Hepatocyte (in vitro differentiated cells): ENCODE measurements around the gene BEND7.

Experiments
- CTCF ChIP-seq: fragments of 200-600 bp; sonication (generic); IDR thresholded peaks from 2 replicates; pipeline ENCODE4 v1.5.1; 2016; ENCODE audit warnings: antibody characterized with exemption, mild to moderate bottlenecking; ENCODE audit not compliant: poor library complexity
- EZH2 ChIP-seq: fragments of 200-600 bp; sonication (generic); IDR thresholded peaks from 2 replicates; pipeline ENCODE4 v1.6.1; 2016; ENCODE audit warnings: antibody characterized with exemption, mild to moderate bottlenecking, borderline replicate concordance

DNA sequence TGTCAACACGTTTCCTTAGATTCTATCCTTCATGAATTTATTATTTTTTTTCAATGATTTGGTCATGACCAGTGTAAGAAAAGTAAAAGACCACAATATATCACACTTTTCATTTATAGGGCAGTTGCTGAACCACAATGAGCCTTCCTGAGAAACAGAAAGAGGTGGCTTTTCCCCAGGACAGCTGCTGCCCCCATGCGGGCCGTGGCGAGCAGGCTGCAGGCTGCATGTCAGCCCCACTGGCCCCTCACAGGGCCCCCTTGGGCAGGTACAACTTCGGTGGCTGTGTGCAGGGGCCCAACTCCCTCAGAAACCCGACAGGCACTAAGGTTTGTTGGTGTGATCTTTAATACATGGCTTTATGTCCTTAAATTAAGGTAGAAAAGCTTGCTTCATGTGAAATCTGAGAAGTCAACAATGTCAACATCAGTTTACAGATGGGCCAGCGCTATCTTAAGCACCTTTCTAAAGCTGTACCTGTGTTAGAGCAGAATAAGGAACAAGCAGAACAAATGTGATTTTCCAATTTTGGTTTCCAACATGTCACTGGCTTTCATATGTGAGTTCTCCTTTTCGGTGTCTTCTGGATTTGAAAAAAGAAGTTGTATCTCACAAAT is 10.6 kb downstream of the BEND7 start:
- TF ChIP-seq CTCF: peak; percentile 53
- no peak for TF ChIP-seq EZH2
